Rectal smooth muscle tissue (tissue), 1 donor: Measurements from ENCODE around the gene RETSAT.
"Not testable (repeated sequence)": the region's sequence is repeated elsewhere in the genome, so short reads cannot be mapped to it uniquely, and the experiment has no call there.

Experiments used
- H3K27ac ChIP-seq: one replicate; pipeline ENCODE4 v1.7.0; 2013; ENCODE audit warnings: low read depth, low read length, inconsistent platforms
- H3K27me3 ChIP-seq: one replicate; pipeline ENCODE4 v1.7.0; 2013; ENCODE audit warnings: low read length; ENCODE audit not compliant: control insufficient read depth, insufficient read depth
- H3K36me3 ChIP-seq: one replicate; pipeline ENCODE4 v1.7.0; 2013; ENCODE audit warnings: low read length; ENCODE audit not compliant: control insufficient read depth, insufficient read depth
- H3K4me1 ChIP-seq: one replicate; pipeline ENCODE4 v1.7.0; 2013; ENCODE audit warnings: low read length; ENCODE audit not compliant: control insufficient read depth, insufficient read depth
- H3K4me3 ChIP-seq: one replicate; pipeline ENCODE4 v1.7.0; 2013; ENCODE audit warnings: low read length
- H3K9ac ChIP-seq: one replicate; pipeline ENCODE4 v1.7.0; 2013; ENCODE audit warnings: low read length

The RETSAT gene

GRCh38 chr2:85343207-85343895 is 11.0 kb downstream of the RETSAT start:
- H3K4me3 ChIP-seq, H3K9ac ChIP-seq, H3K27ac ChIP-seq, H3K27me3 ChIP-seq, H3K4me1 ChIP-seq: not testable (repeated sequence)
- peaks cover 30% of the 10 kb centered on the region for H3K36me3 ChIP-seq

DNA sequence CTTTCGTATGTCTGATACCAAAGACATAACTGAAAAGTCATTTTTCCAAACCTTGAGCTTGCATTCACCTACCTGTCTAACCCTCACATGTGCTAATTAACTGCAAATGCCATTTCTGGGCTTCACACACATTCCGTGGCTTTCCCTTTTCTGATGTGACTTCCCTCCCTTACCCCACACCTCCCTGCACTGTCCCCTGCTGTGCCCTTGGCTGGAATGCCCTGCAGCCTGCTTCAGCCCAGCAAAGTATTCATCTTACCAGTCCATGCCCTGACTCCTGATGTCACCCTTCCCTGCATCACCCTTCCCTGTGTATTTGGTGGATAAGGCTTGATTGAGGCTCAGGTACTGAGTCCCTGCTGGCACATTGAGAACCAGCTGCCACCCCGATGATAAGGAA is 12.2 kb downstream of the RETSAT start:
- Histone ChIP-seq H3K36me3 (peaks cover 27% of the 10 kb centered on the region), H3K9ac (no peak overlapping the region), H3K4me3 (no peak overlapping the region), H3K4me1 (no peaks in the 10 kb centered on the region), H3K27me3 (no peaks in the 10 kb centered on the region), H3K27ac (no peak overlapping the region)

- no peaks in the 10 kb centered on the region for H3K4me1 ChIP-seq
- no peak overlapping the region for H3K9ac ChIP-seq
- H3K4me3 ChIP-seq = no peak overlapping the region
- no peak overlapping the region for H3K27ac ChIP-seq
- H3K27me3 ChIP-seq = no peaks in the 10 kb centered on the region
- peaks cover 27% of the 10 kb centered on the region for H3K36me3 ChIP-seq
Measured at GRCh38 chr2:85341269-85342029, 12.9 kb downstream of the RETSAT start.

GRCh38 chr2:85340034-85340892 is 14.1 kb downstream of the RETSAT start:
- Histone ChIP-seq H3K4me1 (no peaks in the 10 kb centered on the region), H3K27me3 (no peaks in the 10 kb centered on the region), H3K36me3 (peaks cover 17% of the 10 kb centered on the region), H3K9ac (no peak overlapping the region), H3K27ac (no peak overlapping the region), H3K4me3 (no peak overlapping the region)

GRCh38 chr2:85334928-85335327 is 19.4 kb downstream of the RETSAT start:
- no peak overlapping the region for H3K9ac ChIP-seq
- no peaks in the 10 kb centered on the region for H3K27me3 ChIP-seq
- H3K4me3 ChIP-seq = no peak overlapping the region
- no peaks in the 10 kb centered on the region for H3K4me1 ChIP-seq
- no peak overlapping the region for H3K27ac ChIP-seq
- H3K36me3 ChIP-seq = no peaks in the 10 kb centered on the region

- H3K27me3 ChIP-seq, H3K4me3 ChIP-seq: not testable (repeated sequence)
Measured at GRCh38 chr2:85333877-85334276, 20.5 kb downstream of the RETSAT start.

DNA sequence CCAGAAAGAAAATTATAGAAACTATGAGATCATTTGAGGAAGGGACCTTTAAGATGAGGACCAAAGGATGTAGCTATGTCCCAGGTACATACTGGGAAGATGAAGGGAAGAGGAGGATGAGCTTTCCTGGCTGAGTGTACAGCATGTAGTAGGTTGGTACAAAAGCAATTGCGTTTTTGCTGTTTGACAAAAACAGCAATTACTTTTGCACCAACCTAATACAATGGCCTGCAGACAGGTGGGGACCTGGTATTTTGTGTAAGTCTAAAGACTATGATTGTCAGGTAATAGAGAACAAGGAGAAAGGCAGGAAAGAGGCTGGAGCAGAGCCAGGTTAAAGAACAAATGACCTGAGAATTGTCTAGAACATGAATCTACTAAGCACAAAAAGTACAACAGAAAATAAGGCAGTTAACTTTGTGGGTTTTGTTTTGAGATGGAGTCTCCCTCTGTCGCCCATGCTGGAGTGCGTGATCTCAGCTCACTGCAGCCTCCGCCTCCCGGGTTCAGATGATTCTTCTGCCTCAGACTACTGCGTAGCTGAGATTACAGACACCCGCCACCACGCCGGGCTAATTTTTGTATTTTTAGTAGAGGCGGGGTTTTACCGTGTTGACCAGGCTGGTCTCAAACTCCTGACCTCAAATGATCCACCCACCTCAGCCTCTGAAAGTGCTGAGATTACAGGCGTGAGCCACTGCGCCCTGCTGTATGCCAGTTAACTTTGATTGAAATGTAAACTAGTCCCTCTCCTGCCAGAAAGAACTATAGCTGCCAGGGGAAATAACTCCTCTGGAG is 23.3 kb downstream of the RETSAT start:
- Histone ChIP-seq H3K9ac (no peak overlapping the region), H3K4me1 (peaks cover 12% of the 10 kb centered on the region), H3K27ac (no peak overlapping the region), H3K36me3 (no peaks in the 10 kb centered on the region), H3K4me3 (no peak overlapping the region), H3K27me3 (no peaks in the 10 kb centered on the region)

More at GRCh38 chr2:85333877-85334276, 20.5 kb downstream of the RETSAT start:
- H3K36me3 ChIP-seq, H3K27ac ChIP-seq, H3K9ac ChIP-seq, H3K4me1 ChIP-seq: not testable (repeated sequence)

- not testable (repeated sequence) for H3K27me3 ChIP-seq, H3K4me3 ChIP-seq, H3K9ac ChIP-seq, H3K27ac ChIP-seq, H3K36me3 ChIP-seq
- peaks cover 21% of the 10 kb centered on the region for H3K4me1 ChIP-seq
Measured at GRCh38 chr2:85329701-85330100, 24.6 kb downstream of the RETSAT start.

GRCh38 chr2:85329181-85329651 is 25.1 kb downstream of the RETSAT start:
- H3K36me3 ChIP-seq = peaks cover 6% of the 10 kb centered on the region
- no peak overlapping the region for H3K27ac ChIP-seq
- H3K27me3 ChIP-seq = no peaks in the 10 kb centered on the region
- no peak overlapping the region for H3K4me3 ChIP-seq
- H3K9ac ChIP-seq = no peak overlapping the region
- peaks cover 23% of the 10 kb centered on the region for H3K4me1 ChIP-seq

DNA sequence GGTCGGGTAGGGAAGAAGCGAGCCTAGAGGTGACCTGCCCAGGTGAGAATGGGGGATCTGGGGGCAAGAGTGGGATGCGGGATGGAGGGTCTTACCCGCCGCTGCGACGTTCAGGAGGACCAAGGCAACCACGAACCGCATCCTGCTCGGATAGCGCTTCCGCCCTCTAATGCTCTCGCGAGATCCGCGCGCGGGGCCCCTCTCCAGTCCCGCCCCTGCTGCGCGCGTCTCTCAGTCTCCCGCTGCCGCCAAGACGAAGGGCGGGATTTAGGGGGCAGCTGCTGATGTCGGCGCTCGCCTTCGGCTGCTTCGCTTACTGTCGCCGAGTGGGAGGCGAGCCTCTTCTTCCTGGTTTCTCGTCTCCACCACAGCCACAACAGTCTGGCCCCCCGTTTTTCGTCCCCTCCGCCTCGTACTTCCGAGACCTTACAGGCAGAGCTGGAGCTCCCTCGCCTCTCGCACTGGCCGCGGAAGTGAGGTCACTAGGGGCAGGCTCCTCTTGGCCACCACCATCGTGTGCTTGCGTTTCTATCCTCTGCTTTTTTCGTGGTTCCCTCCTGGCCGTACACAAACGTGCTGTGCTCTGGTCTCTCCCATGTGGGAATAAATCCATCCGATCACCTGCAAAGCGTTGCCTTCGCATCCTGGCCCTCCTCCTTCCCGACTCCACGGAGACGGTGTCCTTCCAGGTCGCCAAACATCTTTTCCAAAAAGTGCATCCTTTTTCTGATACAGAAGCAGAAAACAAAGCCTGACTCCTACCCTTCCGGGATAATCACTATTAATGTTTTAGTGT is 26.3 kb downstream of the RETSAT start, which contains the start of gene TGOLN2:
TSS of gene TGOLN2 (minus strand) at position 168 of the 796 bp plus-strand sequence. CDS start at position 141, 27 bp downstream.
- H3K9ac ChIP-seq = peak within 1 kb of the TSS; percentile 100
- peaks cover 11% of the 10 kb centered on the region for H3K36me3 ChIP-seq
- peak within 1 kb of the TSS; percentile 99 for H3K27ac ChIP-seq
- peaks cover 23% of the 10 kb centered on the region for H3K4me1 ChIP-seq
- peak within 1 kb of the TSS; percentile 97 for H3K4me3 ChIP-seq
- H3K27me3 ChIP-seq = no peaks in the 10 kb centered on the region

- H3K36me3 ChIP-seq = peaks cover 18% of the 10 kb centered on the region
- peak overlapping the region; percentile 97 for H3K4me3 ChIP-seq
- peak overlapping the region; percentile 80 for H3K9ac ChIP-seq
- no peaks in the 10 kb centered on the region for H3K27me3 ChIP-seq
- peaks cover 23% of the 10 kb centered on the region for H3K4me1 ChIP-seq
- H3K27ac ChIP-seq = peak overlapping the region; percentile 99
Measured at GRCh38 chr2:85327160-85327821, 27.0 kb downstream of the RETSAT start.
